Measurements from ENCODE around the gene FAM83D.
"Not testable (repeated sequence)": the region's sequence is repeated elsewhere in the genome, so short reads cannot be mapped to it uniquely, and the experiment has no call there.

The FAM83D gene

GRCh38 chr20:38934530-38934929, 8.3 kb downstream of the FAM83D start:
- no peak for DNase-seq (ENCODE audit: low read depth, low spot score)

- DNase-seq (ENCODE audit: low read depth, low spot score): no peak
Measured at GRCh38 chr20:38935285-38935684, 9.1 kb downstream of the FAM83D start.

GRCh38 chr20:38935967-38936407, 9.8 kb downstream of the FAM83D start:
- DNase-seq (ENCODE audit: low read depth, low spot score): no peak

GRCh38 chr20:38937000-38937399, 10.8 kb downstream of the FAM83D start:
- DNase-seq (ENCODE audit: low read depth, low spot score): no peak

GRCh38 chr20:38937978-38938473, 11.8 kb downstream of the FAM83D start:
- DNase-seq (ENCODE audit: low read depth, low spot score): no peak

- no peak for DNase-seq (ENCODE audit: low read depth, low spot score)
Measured at GRCh38 chr20:38939686-38940085, 13.5 kb downstream of the FAM83D start.

GRCh38 chr20:38940644-38941043, 14.4 kb downstream of the FAM83D start:
- no peak for DNase-seq (ENCODE audit: low read depth, low spot score)

- no peak for DNase-seq (ENCODE audit: low read depth, low spot score)
Measured at GRCh38 chr20:38941726-38942389, 15.6 kb downstream of the FAM83D start.

- DNase-seq (ENCODE audit: low read depth, low spot score): no peak
Measured at GRCh38 chr20:38945012-38945411, 18.8 kb downstream of the FAM83D start.

- no peak for DNase-seq (ENCODE audit: low read depth, low spot score)
Measured at GRCh38 chr20:38946836-38947235, 20.6 kb downstream of the FAM83D start.

GRCh38 chr20:38947931-38948362, 21.7 kb downstream of the FAM83D start:
- DNase-seq (ENCODE audit: low read depth, low spot score): no peak

GRCh38 chr20:38950254-38950653, 24.0 kb downstream of the FAM83D start:
- DNase-seq (ENCODE audit: low read depth, low spot score): no peak

GRCh38 chr20:38951611-38952010, 25.4 kb downstream of the FAM83D start:
- DNase-seq (ENCODE audit: low read depth, low spot score): no peak

GRCh38 chr20:38952153-38952552, 25.9 kb downstream of the FAM83D start:
- DNase-seq (ENCODE audit: low read depth, low spot score): no peak

- no peak for DNase-seq (ENCODE audit: low read depth, low spot score)
Measured at GRCh38 chr20:38953630-38954340, 27.6 kb downstream of the FAM83D start.

- DNase-seq (ENCODE audit: low read depth, low spot score): no peak
Measured at GRCh38 chr20:38957235-38957876, 31.1 kb downstream of the FAM83D start.

- DNase-seq (ENCODE audit: low read depth, low spot score): no peak
Measured at GRCh38 chr20:38957915-38958485, 31.8 kb downstream of the FAM83D start.

- DNase-seq (ENCODE audit: low read depth, low spot score): not testable (repeated sequence)
Measured at GRCh38 chr20:38960187-38960687, 34.0 kb downstream of the FAM83D start.

- no peak for DNase-seq (ENCODE audit: low read depth, low spot score)
Measured at GRCh38 chr20:38961530-38962043, 35.4 kb downstream of the FAM83D start.

- DNase-seq (ENCODE audit: low read depth, low spot score): peak; percentile 91
Measured at GRCh38 chr20:38962044-38962927, 36.1 kb downstream of the FAM83D start, which contains the start of gene DHX35. Gene DHX35, plus strand, starts transcription at chr20:38962344. Its CDS starts 24 bp downstream, at chr20:38962368.

Measured in smooth muscle cell of the brain vasculature (primary cell).